HAP-1 (cell line): Measurements from ENCODE around the gene ARHGAP11A.

Experiments
- DNase-seq, 2 experiments: peaks; one replicate each; pipeline ENCODE4 v3.0.0-alpha.2; 2016 to 2020; ENCODE audit warnings: low spot score in 2 of 2
- H3K27me3 ChIP-seq: fragments of 250-450 bp; sonication (Bioruptor Pico); 2 replicates; pipeline ENCODE4 v1.5.1; 2020; ENCODE audit warnings: low read depth, mild to moderate bottlenecking, moderate library complexity
- H3K36me3 ChIP-seq: fragments of 250-450 bp; sonication (Bioruptor Pico); replicated peaks from 2 replicates; pipeline ENCODE4 v1.5.1; 2020; ENCODE audit warnings: mild to moderate bottlenecking
- H3K4me1 ChIP-seq: fragments of 250-450 bp; sonication (Bioruptor Pico); 2 replicates; pipeline ENCODE4 v1.5.1; 2020; ENCODE audit warnings: mild to moderate bottlenecking
- H3K4me3 ChIP-seq: fragments of 250-450 bp; sonication (Bioruptor Pico); 2 replicates; pipeline ENCODE4 v1.5.1; 2020; ENCODE audit warnings: mild to moderate bottlenecking, moderate library complexity
- H3K9me3 ChIP-seq: fragments of 250-450 bp; sonication (Bioruptor Pico); 2 replicates; pipeline ENCODE4 v1.5.1; 2020; ENCODE audit warnings: mild to moderate bottlenecking, moderate library complexity
- in situ Hi-C: fragments of 300-500 bp; cut with MboI; formaldehyde crosslinking; loops from 3 replicates; pipeline ENCODE4 v1.14.3; 2020; ENCODE audit warnings: low sequenced_read_pairs, inconsistent platforms, mixed read lengths

Gene ARHGAP11A

DNA sequence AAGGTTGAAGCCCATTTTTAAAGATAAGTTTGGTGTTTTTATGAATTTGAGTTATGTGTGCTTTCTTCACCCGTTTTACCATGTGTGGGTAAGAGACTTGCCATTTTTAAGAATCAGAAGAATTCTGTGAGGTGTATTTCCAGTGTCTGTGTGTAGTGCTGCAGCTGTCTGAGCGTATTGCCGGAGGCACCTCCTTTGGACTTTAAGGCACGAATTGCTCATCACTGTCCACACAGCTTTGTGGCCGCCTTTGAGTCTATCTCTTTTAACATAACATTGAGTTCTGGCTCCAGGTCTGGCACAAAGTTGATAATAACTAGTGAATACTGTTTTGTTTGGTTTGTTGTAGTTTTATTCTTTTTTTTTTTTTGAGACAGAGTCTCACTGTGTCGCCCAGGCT lies 52.0 kb downstream of the ARHGAP11A start:
- no peaks in the 10 kb centered on the region for H3K27me3 ChIP-seq
- H3K9me3 ChIP-seq: no peaks in the 10 kb centered on the region
- no peaks in the 10 kb centered on the region for H3K36me3 ChIP-seq
- in situ Hi-C loops: loop anchor here (25.0 kb wide), 1 partner anchor 470 kb away; no protein-coding TSS in a partner anchor
- no peaks in the 10 kb centered on the region for H3K4me1 ChIP-seq
- no peak for DNase-seq
- no peak overlapping the region for H3K4me3 ChIP-seq

DNA sequence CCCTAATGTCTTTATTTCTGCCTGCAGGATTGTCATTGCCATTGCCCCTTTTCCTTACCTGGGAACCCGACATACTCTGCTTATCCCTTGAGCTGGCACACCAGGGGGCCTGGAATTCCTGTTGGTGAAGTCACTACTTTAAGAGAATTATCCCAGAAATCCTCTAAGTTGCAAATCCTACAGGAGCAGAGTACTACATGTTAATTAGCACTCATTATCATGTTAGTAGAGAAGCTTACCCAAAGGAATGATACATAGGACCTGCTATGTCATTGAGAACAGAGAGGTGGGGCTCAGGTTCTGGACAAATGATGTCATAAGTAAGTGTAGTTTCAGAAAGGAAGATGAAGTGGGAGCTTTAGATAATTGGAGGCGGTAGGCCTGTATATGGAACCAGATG lies 53.6 kb downstream of the ARHGAP11A start:
- Histone ChIP-seq H3K4me1 (no peaks in the 10 kb centered on the region), H3K36me3 (no peaks in the 10 kb centered on the region), H3K4me3 (no peak overlapping the region), H3K9me3 (no peaks in the 10 kb centered on the region), H3K27me3 (no peaks in the 10 kb centered on the region)
- in situ Hi-C loops: loop anchor here (25.0 kb wide), 1 partner anchor 468 kb away; no protein-coding TSS in a partner anchor
- no peak for DNase-seq

DNA sequence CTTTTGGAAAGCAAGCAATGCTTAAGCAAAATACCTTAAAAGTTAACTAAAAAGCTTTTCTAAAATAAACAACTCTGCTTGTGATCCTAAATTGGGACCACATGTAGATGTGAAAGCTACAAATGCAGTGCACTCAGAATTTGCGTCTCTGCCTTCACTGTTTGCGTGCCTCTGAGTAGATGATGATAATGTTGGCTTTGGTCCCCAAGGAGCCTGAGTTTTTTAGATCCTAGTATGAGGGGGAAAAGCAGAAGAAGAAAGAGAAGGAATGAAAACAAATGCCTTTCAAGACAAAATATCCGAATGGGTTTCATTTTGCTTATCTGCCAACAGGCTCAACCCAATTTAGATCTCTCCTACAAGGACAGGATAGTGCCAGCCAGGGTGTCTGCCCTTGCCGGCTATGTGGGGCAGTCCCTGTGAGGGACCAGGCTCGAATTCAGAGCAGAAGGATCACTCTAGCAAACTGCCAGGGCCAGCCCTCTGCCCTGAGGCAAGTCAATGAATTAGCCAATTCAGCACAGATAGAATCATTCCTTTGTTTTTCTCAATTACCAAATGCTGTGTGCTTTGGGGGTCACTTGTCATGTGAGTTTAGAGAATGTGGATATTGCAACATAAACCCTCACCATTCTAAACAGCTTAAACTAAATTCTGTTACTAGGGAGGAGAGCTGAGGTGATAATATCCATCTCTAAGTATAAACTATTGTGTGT lies 54.8 kb downstream of the ARHGAP11A start:
- in situ Hi-C loops: loop anchor here (25.0 kb wide), 1 partner anchor 467 kb away; no protein-coding TSS in a partner anchor
- no peaks in the 10 kb centered on the region for H3K36me3 ChIP-seq
- no peaks in the 10 kb centered on the region for H3K9me3 ChIP-seq
- peak in 1 of 2 experiments; percentile 22 for DNase-seq
- no peaks in the 10 kb centered on the region for H3K27me3 ChIP-seq
- no peak overlapping the region for H3K4me3 ChIP-seq
- H3K4me1 ChIP-seq: no peaks in the 10 kb centered on the region

DNA sequence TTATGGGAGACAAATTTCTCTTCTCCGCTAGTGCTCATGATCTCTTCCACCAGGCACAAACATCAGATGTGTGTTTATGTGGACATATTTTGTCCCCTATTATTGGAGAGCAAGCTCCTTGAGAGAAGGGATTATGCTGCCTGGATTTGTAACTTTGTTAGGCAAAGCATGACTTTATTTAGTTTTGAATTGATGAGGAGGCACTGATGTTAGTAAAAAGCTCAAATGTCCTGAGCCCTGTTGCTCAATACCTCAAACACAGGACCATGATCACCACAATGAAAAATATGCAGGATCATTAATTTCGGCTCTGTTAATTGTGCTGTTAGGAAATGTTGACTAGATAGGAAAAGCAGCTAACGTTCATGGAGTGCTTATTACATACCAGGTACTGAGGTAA lies 55.3 kb downstream of the ARHGAP11A start:
- no peak for DNase-seq
- Histone ChIP-seq H3K9me3 (no peaks in the 10 kb centered on the region), H3K36me3 (no peaks in the 10 kb centered on the region), H3K4me3 (no peak overlapping the region), H3K27me3 (no peaks in the 10 kb centered on the region), H3K4me1 (no peaks in the 10 kb centered on the region)
- in situ Hi-C loops: loop anchor here (25.0 kb wide), 1 partner anchor 467 kb away; no protein-coding TSS in a partner anchor

DNA sequence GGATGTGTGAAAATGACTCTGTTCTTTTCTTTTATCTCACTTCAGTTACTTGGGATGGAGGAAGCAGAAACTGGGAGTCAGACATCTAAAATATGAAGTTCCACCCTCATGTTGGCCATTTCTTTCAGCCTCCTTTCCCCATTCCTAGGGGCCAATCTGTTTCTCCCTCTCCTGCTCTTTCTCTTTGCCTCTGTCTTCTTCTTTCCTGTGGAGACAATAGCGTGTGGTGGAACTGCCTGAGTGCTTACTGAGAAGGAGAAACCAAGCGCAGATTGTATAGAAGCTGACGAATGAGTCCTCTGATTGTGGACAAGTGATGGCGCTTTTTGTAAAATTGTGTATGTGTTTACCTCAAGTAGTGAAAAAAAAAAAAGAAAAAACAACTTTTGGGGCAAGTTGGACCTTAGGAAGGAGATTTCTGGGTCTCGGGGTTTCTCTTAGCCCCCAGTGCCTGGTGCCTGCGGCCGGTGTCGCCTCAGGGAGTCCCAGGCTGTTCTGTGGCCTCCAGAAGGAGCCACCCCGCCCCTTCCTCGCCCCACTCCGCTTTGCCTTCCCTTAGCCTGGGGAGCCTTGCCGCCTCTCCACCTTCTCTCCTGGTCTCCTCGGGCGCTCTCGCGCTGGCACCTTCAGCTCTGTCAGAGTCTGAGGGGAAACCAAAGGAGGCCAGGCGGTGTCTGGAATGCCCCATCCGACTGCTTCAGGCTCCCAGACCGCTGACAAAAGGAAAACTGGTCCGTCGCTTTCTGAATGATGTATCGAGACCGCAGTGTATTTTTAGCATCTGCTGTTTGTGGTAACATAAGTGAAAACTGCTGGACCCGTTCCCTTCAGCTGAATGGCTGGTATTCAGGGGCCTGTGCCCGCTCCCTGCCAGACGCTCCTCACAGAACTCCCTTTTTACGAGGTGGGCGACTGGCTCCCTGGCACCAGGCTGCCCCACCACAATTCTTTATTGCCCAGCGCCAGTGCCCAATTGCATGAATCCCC lies 56.3 kb downstream of the ARHGAP11A start:
- in situ Hi-C loops: loop anchor here (25.0 kb wide), 1 partner anchor 466 kb away; no protein-coding TSS in a partner anchor
- DNase-seq: no peak
- Histone ChIP-seq H3K4me3 (no peak overlapping the region), H3K36me3 (no peaks in the 10 kb centered on the region), H3K27me3 (no peaks in the 10 kb centered on the region), H3K9me3 (no peaks in the 10 kb centered on the region), H3K4me1 (no peaks in the 10 kb centered on the region)

DNA sequence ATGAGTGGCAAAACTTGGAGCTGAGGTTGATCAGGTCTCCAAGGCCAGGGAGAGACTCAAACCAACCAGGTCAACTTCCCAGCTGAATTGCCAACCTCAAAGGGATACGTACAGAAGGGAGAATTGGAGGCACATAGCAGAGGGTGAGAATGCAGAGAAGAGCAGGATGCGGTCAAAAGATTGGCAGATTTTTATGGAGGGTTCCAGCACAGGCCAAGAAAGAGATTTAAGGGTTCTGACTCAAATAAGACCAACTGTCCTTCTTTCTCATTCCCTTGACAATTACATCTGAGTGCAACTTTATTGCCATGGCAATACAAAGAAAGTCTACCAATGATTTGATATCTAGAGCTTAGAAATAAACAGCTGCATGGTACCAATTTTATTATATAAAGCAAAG lies 59.4 kb downstream of the ARHGAP11A start:
- DNase-seq: no peak
- in situ Hi-C loops: loop anchor here (25.0 kb wide), 1 partner anchor 463 kb away; no protein-coding TSS in a partner anchor

DNA sequence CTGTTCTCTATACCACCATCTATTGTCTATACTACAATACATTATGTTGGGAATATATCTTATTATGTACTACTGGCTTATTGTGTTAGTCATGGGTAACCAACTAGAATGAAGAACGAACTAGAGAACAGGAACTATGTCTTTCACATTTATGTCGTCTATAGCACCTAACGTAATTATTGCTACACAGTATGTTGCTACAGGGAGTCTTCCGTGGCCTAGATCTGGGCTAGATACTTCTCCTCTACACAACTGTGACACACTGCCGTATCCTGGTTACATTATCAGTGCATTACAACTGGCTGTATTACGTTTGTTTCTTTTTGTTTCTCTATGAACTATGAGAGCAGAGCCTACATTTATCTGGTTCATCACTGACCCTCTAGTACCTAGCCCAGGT lies 60.2 kb downstream of the ARHGAP11A start:
- in situ Hi-C loops: no loop called here
- no peak for DNase-seq
- Histone ChIP-seq H3K4me3 (no peak overlapping the region), H3K36me3 (no peaks in the 10 kb centered on the region), H3K9me3 (no peaks in the 10 kb centered on the region), H3K4me1 (no peaks in the 10 kb centered on the region), H3K27me3 (no peaks in the 10 kb centered on the region)

More for the DNA sequence above, 59.4 kb downstream of the ARHGAP11A start:
- Histone ChIP-seq H3K36me3 (no peaks in the 10 kb centered on the region), H3K4me1 (no peaks in the 10 kb centered on the region), H3K4me3 (no peak overlapping the region), H3K27me3 (no peaks in the 10 kb centered on the region), H3K9me3 (no peaks in the 10 kb centered on the region)

DNA sequence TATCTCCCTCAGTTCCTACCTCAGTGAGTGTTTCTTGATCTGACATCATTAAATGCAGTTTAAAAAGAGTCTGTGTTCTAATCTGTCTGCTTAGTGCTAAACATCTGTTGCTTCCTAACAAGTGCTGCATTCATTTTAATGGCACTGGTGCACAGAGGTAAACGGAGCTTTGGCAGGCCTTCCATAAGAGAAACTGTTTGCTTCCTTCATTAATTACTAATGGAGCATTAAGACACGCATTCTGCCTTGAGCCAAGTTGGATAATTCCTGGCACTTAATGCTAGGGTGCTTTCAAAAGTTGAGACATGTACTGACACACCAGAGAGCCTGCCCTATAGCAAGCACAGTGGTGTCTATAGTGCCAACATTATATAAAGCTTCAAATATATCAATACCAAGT lies 60.9 kb downstream of the ARHGAP11A start:
- no peak for DNase-seq
- in situ Hi-C loops: no loop called here

DNA sequence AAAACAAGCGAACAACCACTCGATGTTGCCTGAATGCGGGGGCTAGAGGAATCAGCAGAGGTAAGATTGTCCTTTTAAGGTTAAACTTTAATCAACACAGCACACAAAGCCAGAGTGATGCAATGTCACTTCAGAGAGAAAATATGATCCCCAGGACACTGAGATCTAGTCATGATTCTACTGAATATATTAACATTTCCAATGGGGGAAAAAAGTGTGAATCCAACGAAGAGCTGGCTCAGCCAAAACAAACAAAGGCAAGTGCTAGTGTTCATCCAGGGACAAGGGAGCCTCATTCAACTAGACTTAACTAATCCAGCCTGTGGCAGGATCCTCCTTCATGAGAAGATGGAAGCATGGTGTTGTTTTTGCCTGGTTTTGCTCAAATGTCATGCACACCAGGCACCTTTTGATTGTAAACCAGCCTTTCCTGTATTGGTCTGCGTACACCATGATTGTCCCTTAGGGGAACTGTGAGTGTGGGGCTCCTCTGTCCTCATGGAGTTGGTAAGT lies 62.0 kb downstream of the ARHGAP11A start:
- Histone ChIP-seq H3K36me3 (no peaks in the 10 kb centered on the region), H3K4me1 (no peaks in the 10 kb centered on the region), H3K4me3 (no peak overlapping the region), H3K27me3 (no peaks in the 10 kb centered on the region), H3K9me3 (no peaks in the 10 kb centered on the region)
- no peak for DNase-seq
- in situ Hi-C loops: no loop called here

More for the DNA sequence above, 60.9 kb downstream of the ARHGAP11A start:
- no peaks in the 10 kb centered on the region for H3K27me3 ChIP-seq
- H3K4me1 ChIP-seq: no peaks in the 10 kb centered on the region
- no peaks in the 10 kb centered on the region for H3K9me3 ChIP-seq
- H3K36me3 ChIP-seq: no peaks in the 10 kb centered on the region
- H3K4me3 ChIP-seq: no peak overlapping the region

DNA sequence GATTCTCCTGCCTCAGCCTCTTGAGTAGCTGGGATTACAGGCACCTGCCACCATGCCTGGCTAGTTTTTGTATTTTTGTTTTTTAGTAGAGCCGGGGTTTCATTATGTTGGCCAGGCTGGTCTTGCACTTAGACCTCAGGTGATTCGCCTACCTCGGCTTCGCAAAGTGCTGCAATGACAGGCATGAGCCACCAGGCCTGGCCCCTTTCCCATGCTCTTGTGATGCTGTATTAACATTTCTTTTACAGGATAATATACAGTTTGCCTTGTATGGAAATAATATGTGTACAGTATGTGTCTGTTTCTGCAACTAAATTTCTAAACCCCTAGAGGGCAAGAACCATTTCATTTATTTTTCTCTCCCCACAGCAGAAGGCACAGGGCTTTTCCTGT lies 64.0 kb downstream of the ARHGAP11A start:
- in situ Hi-C loops: no loop called here
- DNase-seq: no peak
- no peak overlapping the region for H3K4me3 ChIP-seq
- no peaks in the 10 kb centered on the region for H3K4me1 ChIP-seq
- H3K36me3 ChIP-seq: no peaks in the 10 kb centered on the region
- H3K9me3 ChIP-seq: no peaks in the 10 kb centered on the region
- no peaks in the 10 kb centered on the region for H3K27me3 ChIP-seq

DNA sequence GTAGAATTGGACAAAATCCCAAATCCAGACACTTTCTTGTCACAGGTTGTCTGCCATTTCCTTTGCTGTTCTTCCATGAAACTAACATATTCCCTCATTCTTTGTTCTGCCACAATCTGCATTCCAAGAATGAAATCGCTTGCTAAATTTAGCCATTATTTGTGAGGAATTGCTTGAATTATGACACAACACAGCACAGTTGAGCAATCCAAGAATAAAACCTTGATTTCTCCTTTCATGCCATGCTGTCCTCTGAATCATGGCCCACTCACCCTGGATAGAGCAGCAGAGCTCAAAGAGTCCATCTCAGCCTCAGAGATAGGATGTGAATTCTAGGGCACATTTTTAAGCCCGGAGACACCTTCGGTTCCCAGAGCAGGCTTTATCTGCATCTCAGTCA lies 67.3 kb downstream of the ARHGAP11A start:
- Histone ChIP-seq H3K4me3 (no peak overlapping the region), H3K4me1 (no peaks in the 10 kb centered on the region), H3K27me3 (no peaks in the 10 kb centered on the region), H3K36me3 (no peaks in the 10 kb centered on the region), H3K9me3 (no peaks in the 10 kb centered on the region)
- no peak for DNase-seq
- in situ Hi-C loops: no loop called here

DNA sequence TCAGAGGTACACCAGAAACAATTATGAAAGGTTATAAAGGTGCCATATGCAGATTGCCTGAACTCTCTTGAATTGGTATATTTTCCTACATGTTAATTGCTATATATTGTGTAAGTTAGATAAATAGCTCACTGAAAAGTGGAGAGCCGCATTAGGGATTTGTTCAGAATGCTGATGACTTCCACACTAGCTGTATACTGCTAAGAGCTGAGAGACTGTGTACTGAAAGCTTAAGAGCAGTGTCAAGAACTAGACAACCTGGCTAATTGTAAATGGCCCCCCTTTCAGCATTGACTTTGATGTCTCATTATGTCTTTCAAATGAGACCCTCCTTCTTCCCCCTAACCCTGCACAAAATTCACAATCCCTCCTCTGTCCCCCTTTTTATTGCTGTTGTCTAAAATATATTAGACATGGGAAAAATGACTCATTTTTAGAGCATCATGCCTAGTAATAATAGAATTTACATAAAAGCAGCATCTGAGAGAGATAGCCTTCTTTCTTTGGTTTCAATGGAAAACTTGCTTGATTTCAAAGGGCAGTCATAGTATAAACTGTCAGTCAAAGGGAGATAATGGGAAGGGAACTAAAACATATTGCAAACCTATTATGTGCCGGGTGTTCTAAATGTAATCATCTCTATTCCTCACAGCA lies 67.8 kb downstream of the ARHGAP11A start:
- DNase-seq: no peak
- no peaks in the 10 kb centered on the region for H3K9me3 ChIP-seq
- H3K4me3 ChIP-seq: no peak overlapping the region
- H3K27me3 ChIP-seq: no peaks in the 10 kb centered on the region
- H3K36me3 ChIP-seq: no peaks in the 10 kb centered on the region
- in situ Hi-C loops: no loop called here
- H3K4me1 ChIP-seq: no peaks in the 10 kb centered on the region

DNA sequence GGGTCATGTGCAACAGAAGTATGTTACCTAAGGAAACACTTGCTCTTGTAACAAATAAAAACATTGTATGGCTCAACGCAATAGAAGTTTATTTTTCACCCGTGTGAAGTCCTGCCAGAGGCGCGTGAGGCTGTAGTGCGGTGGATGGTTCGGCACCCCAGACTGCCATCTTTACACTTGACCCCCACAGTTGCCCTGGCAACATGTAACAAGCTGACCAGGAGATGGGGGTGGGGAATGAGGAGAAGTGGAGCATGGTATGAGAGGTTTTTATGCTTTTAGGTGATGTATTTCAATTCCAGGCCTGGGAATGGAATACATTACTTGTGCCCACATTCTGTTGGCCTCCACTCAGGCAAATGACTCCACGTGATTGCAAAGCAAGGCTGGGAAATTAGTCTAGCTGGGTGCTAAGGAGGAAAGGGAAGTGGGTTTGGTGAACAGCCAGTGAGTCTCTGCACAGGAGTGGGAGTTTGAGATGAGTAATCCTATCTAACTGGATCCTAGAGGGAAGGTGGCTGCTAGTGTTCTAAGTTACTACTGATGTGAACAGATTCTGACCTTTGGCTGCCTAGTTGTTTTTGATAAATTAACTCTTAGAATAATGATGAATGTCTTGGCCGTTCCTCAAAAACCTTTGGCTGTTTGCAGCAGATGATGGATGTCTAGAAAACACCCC lies 68.7 kb downstream of the ARHGAP11A start:
- no peaks in the 10 kb centered on the region for H3K36me3 ChIP-seq
- no peaks in the 10 kb centered on the region for H3K27me3 ChIP-seq
- no peak for DNase-seq
- no peaks in the 10 kb centered on the region for H3K9me3 ChIP-seq
- H3K4me1 ChIP-seq: no peaks in the 10 kb centered on the region
- in situ Hi-C loops: no loop called here
- no peak overlapping the region for H3K4me3 ChIP-seq
